ENCODE measurements around the gene FXYD2. TPM values are rescaled to one million over a fixed set of nuclear protein-coding genes. Genes with fewer than 3 reads are reported as not detected.

The FXYD2 gene
- total RNA-seq, 1 donor from 2014 or later = 2.7 TPM

DNA sequence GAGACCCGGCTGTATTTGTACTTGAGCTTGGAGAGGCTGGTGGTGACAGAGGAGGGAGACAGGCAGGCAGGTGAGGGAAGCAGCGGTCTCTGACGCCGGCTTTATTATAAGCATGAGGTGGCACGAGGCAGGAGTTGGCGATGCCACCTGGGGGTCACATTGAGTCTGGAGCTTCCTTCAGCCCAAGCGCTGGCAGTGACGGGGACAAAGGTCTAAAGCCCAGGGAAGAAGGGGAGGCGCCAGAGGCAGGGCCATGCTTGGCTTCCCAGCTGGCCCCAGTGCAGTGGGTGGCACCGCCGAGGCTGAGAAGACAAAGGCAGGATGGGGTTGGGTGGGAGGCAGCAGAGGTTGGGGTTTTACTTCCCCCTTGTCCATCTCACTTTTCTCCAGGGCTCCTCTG, 4.5 kb downstream of the FXYD2 start:
- Histone ChIP-seq H3K27ac (no peak overlapping the region), H3K9me3 (no peaks in the 10 kb centered on the region), H3K4me1 (peaks cover 43% of the 10 kb centered on the region), H3K27me3 (no peaks in the 10 kb centered on the region), H3K4me3 (no peak overlapping the region), H3K36me3 (no peaks in the 10 kb centered on the region)
- intact Hi-C loops (cut with DNase I) = no loop called here
- TF ChIP-seq POLR2AphosphoS5 (IDR thresholded peaks at IDR 0.05; ENCODE audit: insufficient read depth in 1 of 2, low read depth in 1 of 2) (no peak), CTCF (IDR thresholded peaks at IDR 0.05) (no peak), POLR2A (IDR thresholded peaks at IDR 0.05) (no peak)
- DNase-seq (ENCODE audit: extremely low spot score in 2 of 2) = no peak

DNA sequence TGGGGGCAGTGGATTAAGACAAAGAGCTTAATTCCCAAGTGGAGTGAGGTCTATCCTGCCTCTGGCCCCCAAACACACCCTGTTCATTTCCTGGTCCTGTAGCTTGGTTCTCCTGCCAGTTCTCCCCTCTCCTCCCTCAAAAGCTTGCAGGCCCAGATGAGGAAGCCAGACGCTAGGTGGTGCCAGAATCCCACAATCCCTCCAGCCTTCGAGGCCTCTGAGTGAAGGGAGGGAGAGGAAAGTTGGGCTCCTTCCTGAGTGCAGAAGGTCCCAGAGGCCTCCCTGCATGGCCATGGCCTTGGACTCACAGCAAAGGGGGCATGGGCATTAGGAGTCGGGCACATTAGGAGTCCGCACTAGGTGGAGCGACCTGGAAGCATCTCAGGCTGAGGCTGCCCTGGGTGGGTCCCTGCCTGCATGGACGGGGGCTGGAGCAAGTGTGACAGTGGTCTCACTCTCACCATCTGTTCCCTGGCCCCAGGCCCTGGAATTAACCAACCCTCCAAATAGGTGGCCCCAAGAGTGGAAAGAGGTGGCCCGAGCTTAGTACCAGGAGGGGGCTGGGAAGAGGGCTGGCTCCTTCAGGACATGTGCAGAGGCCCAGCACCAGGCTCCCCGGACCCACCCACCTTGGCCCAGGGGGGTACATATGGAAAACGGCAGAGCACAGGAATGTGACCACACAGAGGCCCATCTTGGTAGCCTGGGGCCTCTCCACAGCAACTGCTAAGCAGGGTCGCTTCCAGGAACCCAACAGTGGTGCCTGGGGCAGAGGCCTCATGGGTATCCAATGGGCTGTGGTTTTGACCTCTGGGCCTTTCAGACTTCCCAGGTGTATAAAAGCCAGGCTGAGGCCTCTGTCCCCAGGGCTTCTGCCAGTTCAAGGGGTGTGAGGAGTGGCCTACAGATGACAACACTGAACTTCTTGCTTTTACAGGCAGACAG, 5.2 kb downstream of the FXYD2 start:
- Histone ChIP-seq H3K4me1 (peaks cover 45% of the 10 kb centered on the region), H3K36me3 (no peaks in the 10 kb centered on the region), H3K27me3 (no peaks in the 10 kb centered on the region), H3K9me3 (no peaks in the 10 kb centered on the region), H3K4me3 (no peak overlapping the region), H3K27ac (no peak overlapping the region)
- peak in 2 of 3 experiments; percentile 5 to 26 for TF ChIP-seq CTCF (IDR thresholded peaks at IDR 0.05)
- no peak for TF ChIP-seq POLR2AphosphoS5 (IDR thresholded peaks at IDR 0.05; ENCODE audit: insufficient read depth in 1 of 2, low read depth in 1 of 2)
- no peak for TF ChIP-seq POLR2A (IDR thresholded peaks at IDR 0.05)
- DNase-seq (ENCODE audit: extremely low spot score in 2 of 2) = no peak
- intact Hi-C loops (cut with DNase I) = loop anchor here (10.0 kb wide), 1 partner anchor 395 kb away; no protein-coding TSS in a partner anchor

- Histone ChIP-seq H3K4me3 (no peak overlapping the region), H3K27ac (peak overlapping the region; percentile 48), H3K36me3 (no peaks in the 10 kb centered on the region), H3K4me1 (peaks cover 34% of the 10 kb centered on the region), H3K9me3 (no peaks in the 10 kb centered on the region), H3K27me3 (no peaks in the 10 kb centered on the region)
- DNase-seq (ENCODE audit: extremely low spot score in 2 of 2) = no peak
- intact Hi-C loops (cut with DNase I) = loop anchor here (10.0 kb wide), 1 partner anchor 393 kb away; no protein-coding TSS in a partner anchor
- TF ChIP-seq CTCF (IDR thresholded peaks at IDR 0.05) (no peak), POLR2A (IDR thresholded peaks at IDR 0.05) (no peak), POLR2AphosphoS5 (IDR thresholded peaks at IDR 0.05; ENCODE audit: insufficient read depth in 1 of 2, low read depth in 1 of 2) (no peak)
Measured at GRCh38 chr11:117818041-117818873, 6.3 kb downstream of the FXYD2 start.

- no peak for DNase-seq (ENCODE audit: extremely low spot score in 2 of 2)
- TF ChIP-seq CTCF (IDR thresholded peaks at IDR 0.05) (peak; percentile 97 to 99 (median 98)), POLR2AphosphoS5 (IDR thresholded peaks at IDR 0.05; ENCODE audit: insufficient read depth in 1 of 2, low read depth in 1 of 2) (peak in 1 of 2 donors; percentile 12), POLR2A (IDR thresholded peaks at IDR 0.05) (no peak)
- peak overlapping the region; percentile 48 for H3K27ac ChIP-seq
- H3K27me3 ChIP-seq = no peaks in the 10 kb centered on the region
- peak overlapping the region in 1 of 2 donors; percentile 18 for H3K4me3 ChIP-seq
- H3K4me1 ChIP-seq = peaks cover 32% of the 10 kb centered on the region
- no peaks in the 10 kb centered on the region for H3K9me3 ChIP-seq
- no peaks in the 10 kb centered on the region for H3K36me3 ChIP-seq
- intact Hi-C loops (cut with DNase I) = loop anchor here (10.0 kb wide), 1 partner anchor 393 kb away; no protein-coding TSS in a partner anchor
Measured at GRCh38 chr11:117817368-117818040, 7.0 kb downstream of the FXYD2 start.

All from vagina (tissue), 2 donors.